Uterus (tissue), 2 donors: ENCODE data around the gene MAX.

Experiments used
- POLR2A ChIP-seq, 2 donors: fragments of 450-650 bp; IDR thresholded peaks; one replicate each; pipeline ENCODE4 v1.6.1; 2016; ENCODE audit warnings: antibody characterized with exemption in 2 of 2, mild to moderate bottlenecking in 1 of 2, moderate library complexity in 1 of 2
- TF ChIP-seq, protein P1 (sequence below), 4 experiments: fragments of 200-600 bp in 2 of 4; fragments of 450-650 bp in 2 of 4; sonication (generic) in 2 of 4; IDR thresholded peaks; one replicate each; pipeline ENCODE4 v1.5.1; 2016 to 2019; ENCODE audit warnings: antibody characterized with exemption in 4 of 4, mild to moderate bottlenecking in 2 of 4, moderate library complexity in 1 of 4

DNA sequence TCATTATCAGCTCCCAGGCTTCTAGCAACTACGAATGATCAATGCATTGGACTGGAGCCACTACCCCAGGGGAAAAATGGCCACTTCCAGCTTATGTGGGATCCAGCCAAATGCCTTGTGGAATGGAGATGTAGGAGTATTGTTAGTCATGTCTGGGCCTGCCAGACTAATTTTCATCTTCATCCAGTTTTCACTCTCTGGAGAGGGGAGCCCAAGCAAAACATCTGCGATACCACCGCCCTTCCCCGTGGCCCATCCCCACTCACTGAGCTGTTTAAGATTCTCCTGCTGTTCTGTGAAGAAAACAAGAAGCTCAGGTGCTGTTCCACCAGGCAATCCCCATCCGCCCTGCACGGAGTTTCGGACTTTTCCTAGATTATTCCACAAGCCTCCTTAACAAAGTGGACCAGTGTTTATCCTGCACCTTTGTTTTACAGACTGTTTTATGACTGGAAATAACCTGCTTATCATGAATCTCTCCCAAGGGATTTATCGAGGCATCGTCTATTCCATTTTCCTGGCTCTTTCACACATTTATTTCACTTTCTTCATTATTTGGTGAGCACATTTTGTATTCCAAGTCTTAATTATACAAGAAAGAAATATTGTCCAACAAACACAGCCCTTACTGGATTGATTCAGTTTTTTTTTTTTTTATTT is 35.5 kb upstream of the MAX start:
- TF ChIP-seq, protein P1, sequence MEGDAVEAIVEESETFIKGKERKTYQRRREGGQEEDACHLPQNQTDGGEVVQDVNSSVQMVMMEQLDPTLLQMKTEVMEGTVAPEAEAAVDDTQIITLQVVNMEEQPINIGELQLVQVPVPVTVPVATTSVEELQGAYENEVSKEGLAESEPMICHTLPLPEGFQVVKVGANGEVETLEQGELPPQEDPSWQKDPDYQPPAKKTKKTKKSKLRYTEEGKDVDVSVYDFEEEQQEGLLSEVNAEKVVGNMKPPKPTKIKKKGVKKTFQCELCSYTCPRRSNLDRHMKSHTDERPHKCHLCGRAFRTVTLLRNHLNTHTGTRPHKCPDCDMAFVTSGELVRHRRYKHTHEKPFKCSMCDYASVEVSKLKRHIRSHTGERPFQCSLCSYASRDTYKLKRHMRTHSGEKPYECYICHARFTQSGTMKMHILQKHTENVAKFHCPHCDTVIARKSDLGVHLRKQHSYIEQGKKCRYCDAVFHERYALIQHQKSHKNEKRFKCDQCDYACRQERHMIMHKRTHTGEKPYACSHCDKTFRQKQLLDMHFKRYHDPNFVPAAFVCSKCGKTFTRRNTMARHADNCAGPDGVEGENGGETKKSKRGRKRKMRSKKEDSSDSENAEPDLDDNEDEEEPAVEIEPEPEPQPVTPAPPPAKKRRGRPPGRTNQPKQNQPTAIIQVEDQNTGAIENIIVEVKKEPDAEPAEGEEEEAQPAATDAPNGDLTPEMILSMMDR (IDR thresholded peaks at IDR 0.05): no peak
- no peak for TF ChIP-seq POLR2A (IDR thresholded peaks at IDR 0.05)
